Neural progenitor cell (in vitro differentiated cells): Measurements from ENCODE around the gene TNN. TPM values are rescaled to one million over a fixed set of nuclear protein-coding genes. Genes with fewer than 3 reads are reported as not detected.

Experiments used
- DNase-seq: peaks from one replicate; pipeline ENCODE4 v3.0.0-alpha.2; 2016; ENCODE audit warnings: low spot score
- H2AFZ ChIP-seq: fragments of 200-600 bp; sonication (generic); replicated peaks from 2 replicates; pipeline ENCODE4 v1.6.1; 2016; ENCODE audit warnings: antibody characterized with exemption
- H3F3A ChIP-seq: fragments of 200-600 bp; sonication (generic); 2 replicates; pipeline ENCODE4 v1.6.1; 2016; ENCODE audit warnings: antibody characterized with exemption, low read depth
- H3K27ac ChIP-seq: fragments of 200-600 bp; sonication (generic); 2 replicates; pipeline ENCODE4 v1.5.1; 2016; ENCODE audit warnings: mild to moderate bottlenecking
- H3K27me3 ChIP-seq: fragments of 200-600 bp; sonication (generic); 2 replicates; pipeline ENCODE4 v1.6.1; 2016; ENCODE audit warnings: mild to moderate bottlenecking, moderate library complexity
- H3K36me3 ChIP-seq: fragments of 200-600 bp; sonication (generic); 2 replicates; pipeline ENCODE4 v1.5.1; 2016
- H3K4me1 ChIP-seq: fragments of 200-600 bp; sonication (generic); 2 replicates; pipeline ENCODE4 v1.6.1; 2016; ENCODE audit warnings: mixed run types
- H3K4me2 ChIP-seq: fragments of 200-600 bp; sonication (generic); 2 replicates; pipeline ENCODE4 v1.6.1; 2016
- H3K4me3 ChIP-seq: fragments of 200-600 bp; sonication (generic); 2 replicates; pipeline ENCODE4 v1.5.1; 2016
- H3K79me2 ChIP-seq: fragments of 200-600 bp; sonication (generic); 2 replicates; pipeline ENCODE4 v1.6.1; 2016; ENCODE audit warnings: low read depth
- H3K9ac ChIP-seq: fragments of 200-600 bp; sonication (generic); 2 replicates; pipeline ENCODE4 v1.6.1; 2016
- H3K9me3 ChIP-seq: fragments of 200-600 bp; sonication (generic); 2 replicates; pipeline ENCODE4 v1.5.1; 2016; ENCODE audit warnings: low read depth
- H4K20me1 ChIP-seq: fragments of 200-600 bp; sonication (generic); 2 replicates; pipeline ENCODE4 v1.6.1; 2016; ENCODE audit warnings: low read depth
- H3K27ac Mint-ChIP-seq: 3 replicates; pipeline ENCODE4 v1.8.0; 2021; ENCODE audit warnings: mixed read lengths
- H3K27me3 Mint-ChIP-seq: 2 replicates; pipeline ENCODE4 v1.8.0; 2022; ENCODE audit warnings: low read depth, mild to moderate bottlenecking, inconsistent platforms, moderate library complexity, mixed read lengths; ENCODE audit not compliant: insufficient read depth
- H3K36me3 Mint-ChIP-seq: 3 replicates; pipeline ENCODE4 v1.8.0; 2021; ENCODE audit warnings: mixed read lengths
- H3K4me1 Mint-ChIP-seq: 3 replicates; pipeline ENCODE4 v1.8.0; 2021; ENCODE audit warnings: mixed read lengths
- H3K4me3 Mint-ChIP-seq: 3 replicates; pipeline ENCODE4 v1.8.0; 2021; ENCODE audit warnings: mild to moderate bottlenecking, moderate library complexity, mixed read lengths
- H3K9me3 Mint-ChIP-seq: 3 replicates; pipeline ENCODE4 v1.8.0; 2020; ENCODE audit warnings: mixed read lengths
- CTCF ChIP-seq: fragments of 200-600 bp; sonication (generic); IDR thresholded peaks from 2 replicates; pipeline ENCODE4 v1.5.1; 2017; ENCODE audit warnings: antibody characterized with exemption, mild to moderate bottlenecking
- EZH2 ChIP-seq: fragments of 200-600 bp; sonication (generic); IDR thresholded peaks from 2 replicates; pipeline ENCODE4 v1.6.1; 2017; ENCODE audit warnings: antibody characterized with exemption, mild to moderate bottlenecking, moderate library complexity
- EZH2phosphoT487 ChIP-seq: fragments of 200-600 bp; sonication (generic); IDR thresholded peaks from 2 replicates; pipeline ENCODE4 v1.6.1; 2017; ENCODE audit warnings: antibody characterized with exemption
- total RNA-seq: library from RNA; depleted of rRNA; stranded (reverse); fragments of >200 nt; gene quantifications from 2 replicates; pipeline ENCODE4 v1.2.3, GENCODE V29; 2015; ENCODE audit warnings: low replicate concordance

TNN gene
- total RNA-seq, 1 donor from 2014 or later = not detected

- H2AFZ ChIP-seq = no peak overlapping the region
- Mint-ChIP-seq H3K9me3 (no peaks in the 10 kb centered on the region), H3K36me3 (no peaks in the 10 kb centered on the region), H3K4me1 (no peaks in the 10 kb centered on the region), H3K27ac (no peak overlapping the region), H3K4me3 (no peak overlapping the region), H3K27me3 (no peaks in the 10 kb centered on the region)
- no peak overlapping the region for H3K9ac ChIP-seq
- H3K27ac ChIP-seq = no peak overlapping the region
- no peaks in the 10 kb centered on the region for H3K4me1 ChIP-seq
- DNase-seq = peak; percentile 8
- no peaks in the 10 kb centered on the region for H3F3A ChIP-seq
- H3K4me3 ChIP-seq = no peak overlapping the region
- no peak overlapping the region for H3K4me2 ChIP-seq
- H3K27me3 ChIP-seq = no peaks in the 10 kb centered on the region
- H4K20me1 ChIP-seq = no peaks in the 10 kb centered on the region
- no peaks in the 10 kb centered on the region for H3K79me2 ChIP-seq
- TF ChIP-seq EZH2 (no peak), CTCF (no peak), EZH2phosphoT487 (no peak)
- H3K36me3 ChIP-seq = no peaks in the 10 kb centered on the region
- no peaks in the 10 kb centered on the region for H3K9me3 ChIP-seq
Measured at GRCh38 chr1:175178056-175178455, 110.4 kb downstream of the TNN start.

- no peak overlapping the region for H3K4me2 ChIP-seq
- Mint-ChIP-seq H3K9me3 (no peaks in the 10 kb centered on the region), H3K4me3 (no peak overlapping the region), H3K27me3 (no peaks in the 10 kb centered on the region), H3K36me3 (no peaks in the 10 kb centered on the region), H3K4me1 (no peaks in the 10 kb centered on the region), H3K27ac (no peak overlapping the region)
- no peaks in the 10 kb centered on the region for H3K36me3 ChIP-seq
- no peak for TF ChIP-seq EZH2
- no peak for TF ChIP-seq EZH2phosphoT487
- TF ChIP-seq CTCF = no peak
- H3K27me3 ChIP-seq = no peaks in the 10 kb centered on the region
- no peaks in the 10 kb centered on the region for H4K20me1 ChIP-seq
- no peak overlapping the region for H3K4me3 ChIP-seq
- no peaks in the 10 kb centered on the region for H3K4me1 ChIP-seq
- no peaks in the 10 kb centered on the region for H3K79me2 ChIP-seq
- H3F3A ChIP-seq = no peaks in the 10 kb centered on the region
- no peaks in the 10 kb centered on the region for H3K9me3 ChIP-seq
- no peak overlapping the region for H3K9ac ChIP-seq
- no peak overlapping the region for H3K27ac ChIP-seq
- no peak overlapping the region for H2AFZ ChIP-seq
- DNase-seq = no peak
Measured at GRCh38 chr1:175178456-175178855, 110.8 kb downstream of the TNN start.

- H3K36me3 ChIP-seq = no peaks in the 10 kb centered on the region
- Mint-ChIP-seq H3K4me1 (no peaks in the 10 kb centered on the region), H3K27ac (no peak overlapping the region), H3K27me3 (peaks cover 2% of the 10 kb centered on the region), H3K36me3 (no peaks in the 10 kb centered on the region), H3K9me3 (no peaks in the 10 kb centered on the region), H3K4me3 (no peak overlapping the region)
- H3K27ac ChIP-seq = no peak overlapping the region
- no peaks in the 10 kb centered on the region for H3K27me3 ChIP-seq
- H3K9me3 ChIP-seq = no peaks in the 10 kb centered on the region
- no peak for TF ChIP-seq EZH2
- TF ChIP-seq CTCF = no peak
- TF ChIP-seq EZH2phosphoT487 = no peak
- H4K20me1 ChIP-seq = no peaks in the 10 kb centered on the region
- H2AFZ ChIP-seq = no peak overlapping the region
- DNase-seq = no peak
- H3K4me3 ChIP-seq = no peak overlapping the region
- H3K9ac ChIP-seq = no peak overlapping the region
- H3K79me2 ChIP-seq = no peaks in the 10 kb centered on the region
- no peaks in the 10 kb centered on the region for H3F3A ChIP-seq
- H3K4me2 ChIP-seq = no peak overlapping the region
- H3K4me1 ChIP-seq = no peaks in the 10 kb centered on the region
Measured at GRCh38 chr1:175179837-175180590, 112.4 kb downstream of the TNN start.
